GM10248 (cell line): ENCODE data around the gene C4orf50.

Experiments used
- CTCF ChIA-PET: fragments of 300-600 bp; sonication (Branson Sonifier 250); formaldehyde crosslinking; extraction: SDS; loops from one replicate; lab custom pipeline; 2021; ENCODE audit warnings: antibody characterized with exemption; lab: Yijun Ruan, JAX
- POLR2A ChIA-PET: fragments of 350-650 bp; sonication (Branson Sonifier 250); formaldehyde crosslinking; extraction: SDS; loops from one replicate; lab custom pipeline; 2020; ENCODE audit warnings: antibody characterized with exemption; lab: Yijun Ruan, JAX
- DNase-seq: peaks from one replicate; pipeline ENCODE4 v3.0.0; 2012; ENCODE audit errors: extremely low spot score
- TF ChIP-seq, protein P1 (sequence below): IDR thresholded peaks from 2 replicates; pipeline ENCODE4 v1.5.1; 2012; ENCODE audit warnings: mild to moderate bottlenecking, low read depth; ENCODE audit errors: extremely low read depth, missing control alignments, control extremely low read depth

Gene C4orf50

GRCh38 chr4:5933116-5933515 lies 85.1 kb downstream of the C4orf50 start:
- TF ChIP-seq, protein P1, sequence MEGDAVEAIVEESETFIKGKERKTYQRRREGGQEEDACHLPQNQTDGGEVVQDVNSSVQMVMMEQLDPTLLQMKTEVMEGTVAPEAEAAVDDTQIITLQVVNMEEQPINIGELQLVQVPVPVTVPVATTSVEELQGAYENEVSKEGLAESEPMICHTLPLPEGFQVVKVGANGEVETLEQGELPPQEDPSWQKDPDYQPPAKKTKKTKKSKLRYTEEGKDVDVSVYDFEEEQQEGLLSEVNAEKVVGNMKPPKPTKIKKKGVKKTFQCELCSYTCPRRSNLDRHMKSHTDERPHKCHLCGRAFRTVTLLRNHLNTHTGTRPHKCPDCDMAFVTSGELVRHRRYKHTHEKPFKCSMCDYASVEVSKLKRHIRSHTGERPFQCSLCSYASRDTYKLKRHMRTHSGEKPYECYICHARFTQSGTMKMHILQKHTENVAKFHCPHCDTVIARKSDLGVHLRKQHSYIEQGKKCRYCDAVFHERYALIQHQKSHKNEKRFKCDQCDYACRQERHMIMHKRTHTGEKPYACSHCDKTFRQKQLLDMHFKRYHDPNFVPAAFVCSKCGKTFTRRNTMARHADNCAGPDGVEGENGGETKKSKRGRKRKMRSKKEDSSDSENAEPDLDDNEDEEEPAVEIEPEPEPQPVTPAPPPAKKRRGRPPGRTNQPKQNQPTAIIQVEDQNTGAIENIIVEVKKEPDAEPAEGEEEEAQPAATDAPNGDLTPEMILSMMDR = no peak
- CTCF ChIA-PET = no interaction called here
- POLR2A ChIA-PET = no interaction called here
- DNase-seq = no peak

DNA sequence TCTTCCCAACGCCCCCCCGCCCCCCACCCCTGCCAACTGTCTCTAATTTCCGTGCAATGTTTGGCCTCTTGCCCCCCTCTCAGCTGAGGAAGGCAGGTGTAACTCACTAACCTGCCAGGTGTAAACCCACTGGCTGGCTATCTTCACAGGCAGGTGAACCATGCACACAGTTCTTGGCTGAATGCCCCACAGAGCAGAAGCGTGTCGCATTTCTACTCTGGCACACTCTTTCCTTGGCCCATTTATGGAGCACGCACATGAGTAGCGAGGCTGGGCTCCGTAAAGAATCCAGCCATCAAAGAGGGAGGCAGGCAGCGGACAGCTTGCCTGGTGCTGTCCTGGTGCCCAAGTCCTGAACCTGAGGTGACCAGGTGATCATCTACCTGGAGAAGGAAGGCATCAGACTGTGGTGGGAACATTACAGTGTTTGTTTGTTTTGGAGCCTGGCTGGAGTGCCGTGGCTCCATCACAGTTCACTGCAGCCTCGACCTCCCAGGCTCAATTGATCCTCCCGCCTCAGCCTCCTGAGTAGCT lies 86.1 kb downstream of the C4orf50 start:
- DNase-seq = no peak
- ChIA-PET POLR2A (no interaction called here), CTCF (no interaction called here)
- TF ChIP-seq, protein P1 = no peak

- CTCF ChIA-PET = interaction anchor here (1.1 kb wide), 1 partner anchor 10 kb away, joined by 3 read pairs; no protein-coding TSS in a partner anchor
- no peak for DNase-seq
- POLR2A ChIA-PET = no interaction called here
- TF ChIP-seq, protein P1 = no peak
Observed at GRCh38 chr4:5931526-5931925, 86.7 kb downstream of the C4orf50 start.

DNA sequence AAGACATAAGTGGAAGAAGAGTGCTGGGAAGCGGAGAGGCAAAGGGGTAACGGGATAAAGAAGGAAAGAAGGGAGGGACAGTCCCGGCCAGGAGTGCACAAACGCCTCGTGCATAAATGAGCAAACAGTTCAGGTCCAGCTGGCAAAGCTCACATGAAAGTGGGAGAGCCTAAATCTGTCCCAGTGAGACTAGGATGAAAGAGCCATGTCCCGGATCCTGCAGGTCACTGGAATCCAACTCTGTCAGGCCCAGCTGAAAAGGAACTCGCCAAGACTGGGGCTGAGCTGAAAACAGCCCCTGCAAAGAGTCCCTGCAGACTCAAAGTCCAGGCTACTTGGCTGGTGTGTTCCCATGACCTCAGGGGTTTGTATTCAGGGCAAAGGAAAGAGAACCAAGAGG lies 87.4 kb downstream of the C4orf50 start:
- ChIA-PET POLR2A (no interaction called here), CTCF (interaction anchor here (1.1 kb wide), 1 partner anchor 10 kb away, joined by 3 read pairs; no protein-coding TSS in a partner anchor)
- TF ChIP-seq, protein P1 = no peak
- DNase-seq = no peak

DNA sequence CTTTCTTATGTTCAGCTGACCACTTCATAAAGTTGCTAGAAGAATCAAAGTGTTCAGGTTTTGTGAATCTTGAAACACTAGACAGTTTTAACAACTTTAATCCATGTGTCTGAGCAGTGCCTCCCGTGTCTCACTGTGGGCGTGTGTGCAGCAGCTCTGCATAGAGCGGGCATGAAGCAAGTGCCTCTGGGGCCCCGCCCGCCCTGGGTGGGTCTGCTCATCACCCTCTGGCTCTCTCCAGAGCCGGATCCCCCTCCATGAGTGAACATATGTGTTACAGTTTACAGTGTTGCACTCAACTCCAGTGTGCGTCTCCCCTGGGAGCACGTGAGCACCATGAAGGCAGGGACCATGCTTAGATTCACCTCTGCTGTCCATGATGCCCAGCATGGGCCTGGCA lies 87.8 kb downstream of the C4orf50 start:
- DNase-seq = no peak
- CTCF ChIA-PET = interaction anchor here (1.1 kb wide), 1 partner anchor 9 kb away, joined by 3 read pairs; no protein-coding TSS in a partner anchor
- TF ChIP-seq, protein P1 = no peak
- POLR2A ChIA-PET = no interaction called here

DNA sequence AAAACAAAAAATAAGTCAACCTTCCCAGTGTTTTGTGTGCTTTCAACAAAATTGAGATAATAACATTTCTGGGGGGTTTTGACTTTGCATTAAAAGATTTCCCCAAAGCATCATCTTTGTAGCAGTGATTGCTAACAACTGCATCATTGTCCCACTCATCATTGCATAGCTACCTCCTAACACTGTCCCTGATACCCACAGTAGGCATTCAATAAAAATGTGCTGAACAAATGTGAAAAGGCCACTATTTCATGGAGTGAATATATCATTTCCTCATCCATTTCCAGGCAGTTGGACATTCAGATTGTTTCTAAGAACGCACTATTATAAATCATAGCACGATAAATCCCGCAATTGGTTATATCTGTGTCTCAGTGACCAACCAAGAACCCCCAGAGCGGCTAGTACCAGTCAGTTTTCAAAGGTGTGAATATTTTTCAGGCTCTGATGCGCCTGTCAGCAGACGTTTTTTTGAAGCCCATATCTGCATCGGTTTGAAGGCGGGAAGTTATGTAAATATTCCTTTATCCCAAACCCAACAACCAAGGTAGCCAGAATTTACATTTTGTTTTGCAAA lies 89.3 kb downstream of the C4orf50 start:
- DNase-seq = no peak
- ChIA-PET CTCF (no interaction called here), POLR2A (no interaction called here)
- TF ChIP-seq, protein P1 = no peak
